GM23338 (cell line): Measurements from ENCODE around the gene AGTRAP. TPM values are rescaled to one million over a fixed set of nuclear protein-coding genes. Genes with fewer than 3 reads are reported as not detected.

Source experiments
- ATAC-seq: fragments of 200-7000 bp; cut with Tn5 transposase; 3 replicates; pipeline ENCODE4 v1.9.1; 2020
- DNase-seq: peaks from one replicate; pipeline ENCODE4 v3.0.0-alpha.2; 2015; ENCODE audit warnings: low spot score
- H2AFZ ChIP-seq: fragments of 200-600 bp; sonication (generic); 2 replicates; pipeline ENCODE4 v1.8.0; 2016; ENCODE audit warnings: antibody characterized with exemption, mild to moderate bottlenecking, moderate library complexity
- H3F3A ChIP-seq: fragments of 200-600 bp; sonication (generic); replicated peaks from 2 replicates; pipeline ENCODE4 v1.8.0; 2017; ENCODE audit warnings: antibody characterized with exemption, mixed run types, low read depth
- H3K27ac ChIP-seq: fragments of 200-600 bp; sonication (generic); 2 replicates; pipeline ENCODE4 v1.6.1; 2016; ENCODE audit warnings: low read depth
- H3K27me3 ChIP-seq: fragments of 200-600 bp; sonication (generic); 2 replicates; pipeline ENCODE4 v1.8.0; 2016; ENCODE audit warnings: mild to moderate bottlenecking, mixed run types, moderate library complexity; ENCODE audit not compliant: insufficient read depth
- H3K36me3 ChIP-seq: fragments of 200-600 bp; sonication (generic); 2 replicates; pipeline ENCODE4 v1.8.0; 2016; ENCODE audit warnings: mild to moderate bottlenecking; ENCODE audit not compliant: insufficient read depth
- H3K4me1 ChIP-seq: fragments of 200-600 bp; sonication (generic); 2 replicates; pipeline ENCODE4 v1.8.0; 2016; ENCODE audit warnings: mild to moderate bottlenecking, moderate library complexity; ENCODE audit not compliant: insufficient read depth
- H3K4me2 ChIP-seq: fragments of 200-600 bp; sonication (generic); 2 replicates; pipeline ENCODE4 v1.7.1; 2017; ENCODE audit warnings: mixed run types
- H3K4me3 ChIP-seq: fragments of 200-600 bp; sonication (generic); 2 replicates; pipeline ENCODE4 v1.6.1; 2016; ENCODE audit warnings: mixed run types
- H3K79me2 ChIP-seq: fragments of 200-600 bp; sonication (generic); replicated peaks from 2 replicates; pipeline ENCODE4 v1.8.0; 2017; ENCODE audit warnings: mild to moderate bottlenecking; ENCODE audit not compliant: insufficient read depth
- H3K9me2 ChIP-seq: fragments of 200-600 bp; sonication (generic); 2 replicates; pipeline ENCODE4 v1.8.0; 2017; ENCODE audit not compliant: insufficient read depth
- H4K20me1 ChIP-seq: fragments of 200-600 bp; sonication (generic); replicated peaks from 2 replicates; pipeline ENCODE4 v1.8.0; 2017; ENCODE audit warnings: mild to moderate bottlenecking; ENCODE audit not compliant: insufficient read depth
- H3K27ac Mint-ChIP-seq: 2 replicates; pipeline ENCODE4 v1.8.0; 2020; ENCODE audit warnings: inconsistent platforms, mild to moderate bottlenecking, moderate library complexity, mixed read lengths
- H3K27me3 Mint-ChIP-seq: 3 replicates; pipeline ENCODE4 v1.8.0; 2022; ENCODE audit warnings: low read depth, mild to moderate bottlenecking, moderate library complexity, mixed read lengths, inconsistent platforms; ENCODE audit not compliant: insufficient read depth, poor library complexity
- H3K36me3 Mint-ChIP-seq: 3 replicates; pipeline ENCODE4 v1.8.0; 2021; ENCODE audit warnings: low read depth, mild to moderate bottlenecking, inconsistent platforms, moderate library complexity, mixed read lengths
- H3K4me1 Mint-ChIP-seq: 3 replicates; pipeline ENCODE4 v1.8.0; 2020; ENCODE audit warnings: mild to moderate bottlenecking, inconsistent platforms, mixed read lengths
- H3K4me3 Mint-ChIP-seq: 3 replicates; pipeline ENCODE4 v1.8.0; 2021; ENCODE audit warnings: moderate library complexity, mild to moderate bottlenecking, inconsistent platforms, mixed read lengths
- H3K9me3 Mint-ChIP-seq: 3 replicates; pipeline ENCODE4 v1.8.0; 2020; ENCODE audit warnings: moderate library complexity, mild to moderate bottlenecking, inconsistent platforms, mixed read lengths
- CTCF ChIP-seq, 2 experiments: fragments of 200-600 bp in 1 of 2; sonication (generic) in 1 of 2; conservative IDR thresholded peaks; 2 replicates each; pipeline versions ENCODE4 v1.5.1 to v1.6.1; 2016 to 2017; ENCODE audit warnings: antibody characterized with exemption in 2 of 2, low read depth in 2 of 2, mild to moderate bottlenecking in 2 of 2, moderate library complexity in 1 of 2
- ETS1 ChIP-seq: IDR thresholded peaks from 2 replicates; pipeline ENCODE4 v1.6.1; 2016; ENCODE audit warnings: antibody characterized with exemption
- EZH2phosphoT487 ChIP-seq: fragments of 200-600 bp; sonication (generic); IDR thresholded peaks from one replicate; pipeline ENCODE4 v1.8.1; 2018; ENCODE audit warnings: antibody characterized with exemption; ENCODE audit not compliant: unreplicated experiment
- POLR2AphosphoS5 ChIP-seq: IDR thresholded peaks from 2 replicates; pipeline ENCODE4 v1.6.1; 2016; ENCODE audit warnings: antibody characterized with exemption, low read depth
- REST ChIP-seq: IDR thresholded peaks from one replicate; pipeline ENCODE4 v1.6.1; 2018; ENCODE audit warnings: antibody characterized with exemption; ENCODE audit not compliant: unreplicated experiment
- ZNF114 ChIP-seq: fragments of 250-450 bp; sonication (Bioruptor Pico); IDR thresholded peaks from 2 replicates; pipeline ENCODE4 v1.5.0; 2020; ENCODE audit warnings: mild to moderate bottlenecking, moderate library complexity
- polyA plus RNA-seq: library from polyadenylated mRNA; unstranded; fragments of >200 nt; fragmentation: Nextera tagmentation; extraction: Ambion mirVana; gene quantifications from 2 replicates; pipeline ENCODE4 v1.2.1, GENCODE V29; 2016
- total RNA-seq: library from RNA; depleted of rRNA; stranded (reverse); fragments of >200 nt; shearing (Covaris generic); gene quantifications from 2 replicates; pipeline ENCODE4 v1.2.3, GENCODE V29; 2014

AGTRAP gene
- total and polyA plus RNA-seq, 2 experiments from 2014 or later, result 79.4 to 102 TPM

GRCh38 chr1:11707621-11708276 lies 28.2 kb upstream of the AGTRAP start:
- Histone ChIP-seq H3F3A (peaks cover 12% of the 10 kb centered on the region), H3K79me2 (peaks cover 14% of the 10 kb centered on the region), H3K27me3 (no peaks in the 10 kb centered on the region), H3K27ac (0 out of 2 replicates have a peak overlapping the region, but pooled peaks have one; percentile 32), H3K4me2 (peak overlapping the region; percentile 51), H3K4me3 (no peak overlapping the region), H3K4me1 (peaks cover 34% of the 10 kb centered on the region), H3K9me2 (no peaks in the 10 kb centered on the region), H3K36me3 (no peaks in the 10 kb centered on the region), H2AFZ (no peak overlapping the region), H4K20me1 (no peaks in the 10 kb centered on the region; the same call in 1 of the 2 replicates)
- no peak for DNase-seq
- Mint-ChIP-seq H3K36me3 (peaks cover 20% of the 10 kb centered on the region), H3K4me1 (peaks cover 51% of the 10 kb centered on the region), H3K4me3 (no peak overlapping the region), H3K27me3 (peaks cover 10% of the 10 kb centered on the region), H3K9me3 (no peaks in the 10 kb centered on the region), H3K27ac (peak overlapping the region; percentile 40; the same call in 1 of the 2 replicates)
- TF ChIP-seq CTCF (conservative IDR thresholded peaks at IDR 0.05; ENCODE audit: low read depth in 2 of 2) (peak in 1 of 2 experiments; percentile 3; a peak in 1 of 4 replicates), ETS1 (no peak)
- ATAC-seq, result peak; percentile 3; the same call in 2 of the 3 replicates

DNA sequence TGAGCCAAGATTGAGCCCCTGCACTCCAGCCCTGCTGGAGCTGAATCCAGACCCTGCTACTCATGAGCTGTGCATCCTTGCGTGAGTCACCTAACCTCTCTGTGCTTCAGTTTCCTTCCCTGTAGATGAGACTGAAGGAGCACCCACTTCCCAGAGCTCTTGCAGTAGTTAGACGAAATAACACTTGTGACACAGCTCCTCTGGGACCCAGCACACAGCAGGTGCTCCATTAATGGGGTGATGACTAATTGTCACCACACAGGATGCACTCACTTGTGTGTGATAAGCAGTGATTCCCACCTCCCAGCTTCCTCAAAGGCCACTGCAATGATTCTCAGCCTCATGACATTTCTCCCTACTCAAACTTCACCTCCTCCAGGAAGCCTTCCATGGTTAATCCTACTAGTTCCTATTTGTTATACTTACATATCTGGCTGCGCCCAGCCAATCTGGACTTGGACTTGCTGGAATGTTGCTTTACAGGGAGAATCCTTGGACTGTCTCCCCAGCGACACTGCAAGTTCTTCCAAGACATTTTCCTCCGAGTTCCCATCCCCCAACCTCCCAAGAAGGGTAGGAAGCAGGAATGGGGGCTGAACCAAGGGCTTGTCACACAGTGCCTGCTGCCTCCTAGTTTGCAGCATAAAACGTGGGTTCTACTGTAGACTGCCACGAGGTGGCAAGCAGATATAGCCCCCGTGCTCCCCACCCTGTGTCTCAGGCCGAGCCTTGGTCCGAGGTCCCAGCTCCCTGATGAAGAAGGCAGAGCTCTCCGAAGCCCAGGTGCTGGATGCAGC lies 27.2 kb upstream of the AGTRAP start:
- Histone ChIP-seq H3K27ac (no peak overlapping the region), H3K4me1 (peaks cover 33% of the 10 kb centered on the region), H3K9me2 (no peaks in the 10 kb centered on the region), H3K4me2 (no peak overlapping the region), H3K79me2 (peaks cover 14% of the 10 kb centered on the region; the same call in 1 of the 2 replicates), H3K27me3 (no peaks in the 10 kb centered on the region), H4K20me1 (no peaks in the 10 kb centered on the region; the same call in 1 of the 2 replicates), H3F3A (peaks cover 10% of the 10 kb centered on the region), H3K36me3 (no peaks in the 10 kb centered on the region), H2AFZ (no peak overlapping the region), H3K4me3 (no peak overlapping the region)
- no peak overlapping the region for H3K27ac Mint-ChIP-seq
- DNase-seq, result no peak
- peaks cover 10% of the 10 kb centered on the region for H3K27me3 Mint-ChIP-seq
- ATAC-seq, result no peak
- H3K4me3 Mint-ChIP-seq, result no peak overlapping the region; the same call in 2 of the 3 replicates
- peaks cover 48% of the 10 kb centered on the region for H3K4me1 Mint-ChIP-seq
- no peaks in the 10 kb centered on the region for H3K9me3 Mint-ChIP-seq
- H3K36me3 Mint-ChIP-seq, result peaks cover 24% of the 10 kb centered on the region
- TF ChIP-seq REST (no peak), ZNF114 (CRISPR knock-in tag) (no peak), POLR2AphosphoS5 (no peak), ETS1 (no peak), EZH2phosphoT487 (no peak)
